AML-193 (cell line): ENCODE data around the gene ELAVL3.
"Not testable (repeated sequence)": the region's sequence is repeated elsewhere in the genome, so short reads cannot be mapped to it uniquely, and the experiment has no call there.

Source experiments
- DNase-seq, 2 experiments: peaks; one replicate each; lab custom pipeline; 2025; lab: John Stamatoyannopoulos, UW

The ELAVL3 gene

DNA sequence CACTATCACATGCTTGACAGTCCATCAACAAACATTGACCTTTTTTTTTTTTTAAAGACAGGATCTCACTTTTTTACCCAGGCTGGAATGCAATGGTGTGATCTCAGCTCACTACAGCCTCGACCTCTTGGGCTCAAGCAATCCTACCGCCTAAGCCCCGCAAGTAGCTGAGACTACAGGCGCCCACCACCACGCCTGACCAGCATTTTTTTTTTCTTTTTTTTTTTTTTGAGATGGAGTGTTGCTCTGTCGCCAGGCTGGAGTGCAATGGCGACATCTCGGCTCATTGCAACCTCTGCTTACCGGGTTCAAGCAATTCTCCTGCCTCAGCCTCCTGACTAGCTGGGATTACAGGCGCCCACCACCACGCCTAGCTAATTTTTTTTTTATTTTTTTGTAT is 21.9 kb downstream of the ELAVL3 start:
- DNase-seq: not testable (repeated sequence)

DNA sequence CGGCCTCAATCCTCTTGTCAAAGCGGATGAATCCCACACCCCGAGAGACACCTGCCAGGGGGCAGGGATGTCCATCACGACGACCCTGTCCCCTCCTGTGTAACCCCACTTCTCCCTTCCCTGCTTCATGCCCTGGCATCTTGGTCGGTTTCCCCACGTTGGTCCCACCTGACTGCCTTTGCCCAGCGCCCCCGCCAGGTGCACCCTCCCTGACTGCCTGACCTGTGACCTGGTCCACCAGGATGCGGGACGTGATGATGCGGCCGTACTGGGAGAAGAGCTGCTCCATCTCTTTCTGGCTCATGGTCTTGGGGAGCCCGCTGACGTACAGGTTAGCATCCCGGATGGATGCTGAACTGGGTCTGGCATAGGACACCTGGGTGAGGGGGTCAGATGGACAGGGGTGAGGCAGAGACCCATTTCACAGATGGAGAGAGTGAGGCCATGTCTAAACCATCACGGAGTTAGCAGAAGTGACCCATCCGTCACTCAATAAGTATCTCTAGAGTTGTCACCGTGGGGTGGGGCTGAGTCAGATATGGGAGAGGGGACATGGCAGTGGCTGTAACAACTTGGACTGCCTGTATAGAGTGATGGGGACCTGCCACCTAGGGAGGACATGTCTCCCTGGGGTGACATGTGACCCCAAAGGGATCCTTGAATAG is 22.5 kb downstream of the ELAVL3 start:
- no peak for DNase-seq

DNA sequence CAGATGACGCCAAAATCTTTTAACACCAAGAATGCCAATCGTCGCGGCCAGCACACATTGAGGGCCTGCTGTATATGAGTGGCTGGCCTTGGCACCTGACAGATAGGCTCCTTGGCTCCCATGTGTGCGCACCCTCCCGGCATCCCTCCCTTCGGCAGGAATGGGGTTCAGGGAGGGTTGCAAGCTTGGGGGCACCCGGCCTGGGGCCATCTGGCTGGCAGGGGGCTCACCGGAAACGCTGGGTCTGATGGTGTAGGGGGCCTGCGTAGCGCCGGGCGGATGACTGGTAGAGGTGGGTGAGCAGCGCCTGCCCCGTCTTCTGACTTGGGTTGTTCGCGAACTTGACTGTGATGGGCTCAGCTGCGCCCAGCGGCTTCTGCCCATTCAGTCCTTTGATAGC is 23.0 kb downstream of the ELAVL3 start:
- no peak for DNase-seq

DNA sequence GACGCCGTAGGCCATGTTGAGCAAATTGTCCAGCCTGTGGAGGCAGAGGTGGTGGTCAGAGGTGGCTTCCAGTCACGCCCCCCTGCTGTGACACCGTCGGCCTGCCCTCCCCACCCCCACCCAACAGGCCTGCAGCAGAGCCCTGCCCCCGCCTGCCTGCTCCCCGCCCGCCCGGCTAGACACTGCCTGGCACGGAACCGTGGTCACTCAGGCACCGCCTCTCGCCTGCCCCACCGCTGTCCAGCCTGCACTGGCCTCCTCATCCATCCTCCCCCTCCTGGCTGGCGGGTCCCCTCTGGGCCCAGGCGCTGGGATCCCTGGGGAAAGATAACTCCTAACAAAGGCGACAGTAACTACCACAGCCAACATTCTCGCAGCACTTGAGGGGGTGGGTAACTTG is 23.7 kb downstream of the ELAVL3 start:
- DNase-seq: no peak

DNA sequence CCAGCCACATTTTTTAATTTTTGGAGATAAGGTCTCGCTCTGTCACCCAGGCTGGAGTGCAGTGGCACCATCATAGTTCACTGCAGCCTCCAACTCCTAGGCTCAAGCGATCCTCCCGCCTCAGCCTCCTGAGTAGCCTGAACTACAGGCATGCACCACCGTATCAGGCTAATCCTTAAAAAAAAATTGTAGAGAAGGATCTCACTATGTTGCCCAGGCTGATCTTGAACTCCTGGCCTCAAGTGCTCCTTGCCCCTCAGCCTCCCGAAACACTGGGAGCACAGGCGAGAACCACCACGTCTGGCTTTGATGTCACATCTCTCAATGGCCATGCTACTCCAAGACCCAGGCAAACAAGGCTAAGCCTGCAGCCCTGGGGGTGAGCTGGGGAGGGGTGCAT is 24.2 kb downstream of the ELAVL3 start:
- no peak for DNase-seq

DNA sequence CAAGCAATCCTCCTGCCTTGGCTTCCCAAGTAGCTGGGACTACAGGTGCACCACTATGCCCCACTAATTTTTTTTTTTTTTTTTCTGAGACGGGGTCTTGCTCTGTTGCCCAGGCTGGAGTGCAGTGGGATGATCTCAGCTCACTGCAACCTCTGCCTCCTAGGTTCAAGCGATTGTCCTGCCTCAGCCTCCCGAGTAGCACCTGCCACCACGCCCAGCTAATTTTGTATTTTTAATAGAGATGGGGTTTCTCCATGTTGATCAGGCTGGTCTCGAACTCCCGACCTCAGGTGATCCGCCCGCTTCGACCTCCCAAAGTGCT is 25.7 kb downstream of the ELAVL3 start:
- not testable (repeated sequence) for DNase-seq

DNA sequence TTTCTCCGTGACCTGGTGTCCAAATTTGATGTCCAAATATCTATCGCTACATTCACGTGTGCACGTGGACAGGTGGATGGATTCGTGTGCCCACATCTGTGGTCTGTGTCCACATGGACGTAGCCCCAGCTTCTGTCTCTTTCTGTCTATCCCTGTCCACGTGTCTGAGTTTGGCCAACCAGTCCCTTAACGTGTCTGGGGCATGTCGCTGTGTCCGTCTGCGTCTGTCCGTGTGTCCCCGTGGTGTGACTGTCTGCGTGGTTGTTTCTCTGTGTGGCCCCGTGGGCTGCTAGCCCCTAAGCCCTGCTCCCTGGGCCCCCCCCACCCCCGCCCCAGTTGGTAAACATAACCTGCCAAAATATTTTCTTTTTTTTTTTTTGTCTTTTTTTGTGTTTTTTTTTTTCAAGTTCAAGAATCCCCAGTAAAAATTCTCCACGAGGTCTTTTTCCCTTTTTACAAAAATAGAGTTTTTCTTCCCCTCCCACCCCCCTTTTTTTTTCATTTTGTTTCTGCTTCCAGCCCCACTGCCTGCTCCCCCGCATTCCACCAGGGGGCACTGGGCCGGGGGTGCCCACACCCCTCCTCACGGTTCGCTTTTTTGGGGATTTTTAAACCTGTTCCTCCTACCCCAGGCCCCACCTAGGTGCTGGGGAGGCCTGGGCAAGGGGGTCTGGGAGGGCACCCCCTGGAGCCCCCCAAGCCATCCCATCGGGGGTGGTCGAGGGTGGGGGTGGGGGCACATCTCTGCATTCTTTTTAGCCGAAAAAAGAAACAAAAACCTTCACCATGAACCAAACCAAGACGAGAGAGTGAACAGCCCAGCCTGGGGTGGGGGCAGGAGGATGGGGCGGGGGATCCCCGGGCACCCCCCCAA is 27.1 kb downstream of the ELAVL3 start:
- DNase-seq: no peak

DNA sequence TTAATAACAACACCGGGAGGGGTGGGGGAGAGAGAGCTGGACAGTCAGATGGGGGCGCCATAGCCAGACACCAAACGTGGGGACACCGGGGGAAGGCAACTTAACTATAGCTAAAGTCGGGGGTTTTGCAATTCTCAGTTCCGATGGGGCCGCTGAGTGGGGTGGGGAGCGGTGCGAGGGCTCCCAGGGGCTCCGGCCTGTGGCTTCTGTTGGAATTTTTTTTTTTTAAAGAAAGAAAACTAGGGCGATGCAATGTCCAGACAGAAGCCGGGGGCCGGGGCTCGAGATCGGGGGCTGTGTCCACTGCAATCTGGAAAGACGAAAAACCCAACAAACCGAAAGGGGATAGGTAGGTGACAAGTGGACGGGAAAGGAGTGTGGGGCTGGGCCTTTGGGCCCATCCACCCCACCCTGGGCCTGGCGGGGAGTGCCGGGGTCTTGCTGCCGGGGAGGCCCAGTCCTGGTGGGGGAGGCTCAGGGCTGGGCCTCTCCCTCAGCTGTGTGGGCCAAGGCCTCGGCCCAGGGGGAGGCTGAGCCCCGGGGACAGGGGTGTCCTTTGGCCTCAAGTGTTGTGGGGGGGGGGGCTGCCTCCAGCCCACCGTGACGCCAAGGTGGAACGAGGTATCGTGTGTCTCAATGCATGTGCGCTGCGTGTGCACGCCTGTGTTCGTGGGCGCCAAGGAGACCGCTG is 28.1 kb downstream of the ELAVL3 start:
- no peak for DNase-seq

DNA sequence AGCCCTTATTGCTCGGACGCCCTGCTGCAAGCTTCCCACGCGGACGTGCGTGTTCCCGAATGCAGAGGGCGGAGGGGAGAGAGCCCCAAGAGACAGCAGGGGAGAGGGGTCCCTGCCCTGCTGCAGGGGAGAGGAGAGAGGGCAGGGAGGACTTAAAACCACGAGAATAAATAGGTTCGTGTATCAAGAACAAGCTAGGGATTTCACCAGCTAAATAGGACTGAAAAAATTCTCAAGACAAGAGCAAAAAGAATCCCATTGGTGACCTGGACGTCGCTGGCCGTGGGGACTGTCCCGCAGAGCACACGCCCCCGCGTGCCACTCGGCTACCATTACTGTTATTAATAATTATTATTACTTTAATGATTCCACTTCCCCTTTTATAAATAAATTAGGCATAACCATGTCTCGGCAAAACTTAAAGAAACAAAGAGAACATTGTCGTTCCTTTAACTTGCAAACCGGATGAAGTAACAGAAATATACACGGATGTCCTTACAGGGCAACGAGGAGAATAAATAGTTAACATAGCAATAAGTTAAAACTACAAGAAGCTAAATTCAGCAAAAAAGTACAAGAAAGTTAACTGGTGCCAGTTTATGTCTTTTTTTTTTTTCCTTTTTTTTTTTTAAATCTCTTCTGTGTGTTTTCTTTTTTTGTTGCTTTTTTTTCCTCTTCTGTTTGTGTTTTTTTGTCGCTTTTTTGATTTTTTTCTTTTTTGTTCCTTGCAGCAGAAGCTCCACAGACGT is 28.8 kb downstream of the ELAVL3 start:
- DNase-seq: no peak

DNA sequence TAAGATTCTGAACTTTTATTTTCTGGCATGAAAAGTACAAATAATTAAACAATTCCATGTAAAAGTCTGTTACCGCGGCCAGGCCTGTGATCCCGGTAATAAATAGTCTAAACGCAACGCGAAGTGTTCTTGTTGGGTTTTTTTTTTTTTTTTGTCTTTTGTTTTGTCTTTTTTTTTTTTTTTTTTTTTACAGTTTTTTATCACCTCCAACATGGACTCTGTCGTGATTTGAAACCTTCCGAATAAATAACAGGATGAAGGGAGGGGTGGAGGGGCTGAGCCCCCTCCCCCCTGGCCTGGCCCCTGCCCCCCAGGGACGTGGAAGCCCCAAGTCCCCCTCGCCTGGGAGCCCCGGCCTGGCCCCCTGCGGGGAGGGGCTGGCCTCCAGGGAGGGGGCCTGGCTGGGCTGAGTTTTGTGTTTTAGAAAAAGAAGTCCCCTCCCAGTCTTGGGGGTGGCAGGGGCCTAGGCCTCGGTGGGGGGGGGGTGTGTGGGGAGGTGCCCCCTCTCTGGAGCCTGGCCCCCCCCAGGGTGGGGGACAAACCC is 29.4 kb downstream of the ELAVL3 start:
- DNase-seq: no peak

DNA sequence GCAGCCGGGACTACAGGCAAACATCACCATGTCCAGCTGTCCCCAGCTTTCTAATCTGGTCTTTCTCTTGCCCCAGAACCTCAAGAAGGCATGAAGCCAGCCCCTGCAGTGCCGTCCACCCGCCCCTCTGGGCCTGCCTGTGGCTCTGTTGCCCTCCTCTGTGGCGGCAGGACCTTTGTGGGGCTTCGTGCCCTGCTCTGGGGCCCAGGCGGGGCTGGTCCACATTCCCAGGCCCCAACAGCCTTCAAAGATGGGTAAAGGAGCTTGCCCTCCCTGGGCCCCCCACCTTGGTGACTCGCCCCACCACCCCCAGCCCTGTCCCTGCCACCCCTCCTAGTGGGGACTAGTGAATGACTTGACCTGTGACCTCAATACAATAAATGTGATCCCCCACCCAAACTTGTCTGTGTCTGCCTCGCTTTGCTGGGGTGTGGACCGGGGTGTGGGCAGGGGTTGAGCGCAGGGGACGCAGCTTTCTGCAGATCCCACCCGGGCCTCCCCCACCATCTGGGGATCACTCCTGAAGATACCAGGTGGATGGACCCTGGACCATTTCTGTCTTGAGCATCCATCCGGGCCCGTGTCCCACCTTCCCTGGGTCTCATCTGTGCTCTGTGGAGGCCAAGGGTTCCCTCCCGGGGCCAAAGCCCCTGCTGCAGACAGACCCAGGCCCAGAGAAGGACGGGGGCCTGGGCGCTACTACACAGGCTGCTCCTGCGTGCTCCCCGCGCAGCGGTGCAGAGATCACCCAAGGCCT is 30.1 kb downstream of the ELAVL3 start:
- no peak for DNase-seq

DNA sequence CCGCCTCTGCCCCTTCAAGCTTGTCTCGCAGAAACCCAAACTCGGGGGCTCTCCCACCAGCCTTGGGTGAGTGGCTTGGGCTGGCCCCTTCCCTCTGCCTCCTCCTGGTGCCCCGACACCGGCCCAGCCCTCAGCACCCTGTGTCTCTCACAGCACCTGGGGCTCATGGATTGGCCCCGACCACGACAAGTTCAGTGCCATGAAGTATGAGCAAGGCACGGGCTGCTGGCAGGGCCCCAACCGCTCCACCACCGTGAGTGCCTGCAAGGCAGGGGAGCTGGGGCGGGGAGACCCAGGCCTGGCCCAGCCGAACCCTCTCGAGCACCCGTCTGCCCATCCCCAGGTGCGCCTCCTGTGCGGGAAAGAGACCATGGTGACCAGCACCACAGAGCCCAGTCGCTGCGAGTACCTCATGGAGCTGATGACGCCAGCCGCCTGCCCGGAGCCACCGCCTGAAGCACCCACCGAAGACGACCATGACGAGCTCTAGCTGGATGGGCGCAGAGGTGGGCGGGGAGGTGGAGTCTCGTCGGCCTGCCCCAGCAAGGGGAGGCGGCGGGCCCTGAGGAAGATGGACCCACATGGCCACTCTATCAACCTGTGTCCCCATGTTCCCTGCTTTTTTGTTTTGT is 31.8 kb downstream of the ELAVL3 start:
- DNase-seq: no peak

DNA sequence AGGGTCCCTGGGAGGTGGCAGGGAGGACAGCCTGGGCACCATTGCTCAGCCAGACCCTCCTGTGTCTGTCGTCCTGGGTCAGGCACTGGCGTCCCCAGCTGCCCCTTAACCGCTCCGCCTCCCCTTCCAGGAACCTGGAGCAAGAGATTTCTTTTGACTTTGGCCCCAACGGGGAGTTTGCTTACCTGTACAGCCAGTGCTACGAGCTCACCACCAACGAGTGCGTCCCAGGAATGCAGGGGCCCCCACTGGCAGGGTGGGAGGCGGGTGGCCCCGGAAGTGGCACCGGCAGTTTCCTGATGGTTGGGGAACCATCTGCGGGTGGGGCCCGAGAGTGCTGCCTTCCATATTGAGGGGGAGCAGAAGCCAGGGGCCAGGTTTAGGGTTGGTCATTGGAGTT is 32.4 kb downstream of the ELAVL3 start:
- DNase-seq: no peak

DNA sequence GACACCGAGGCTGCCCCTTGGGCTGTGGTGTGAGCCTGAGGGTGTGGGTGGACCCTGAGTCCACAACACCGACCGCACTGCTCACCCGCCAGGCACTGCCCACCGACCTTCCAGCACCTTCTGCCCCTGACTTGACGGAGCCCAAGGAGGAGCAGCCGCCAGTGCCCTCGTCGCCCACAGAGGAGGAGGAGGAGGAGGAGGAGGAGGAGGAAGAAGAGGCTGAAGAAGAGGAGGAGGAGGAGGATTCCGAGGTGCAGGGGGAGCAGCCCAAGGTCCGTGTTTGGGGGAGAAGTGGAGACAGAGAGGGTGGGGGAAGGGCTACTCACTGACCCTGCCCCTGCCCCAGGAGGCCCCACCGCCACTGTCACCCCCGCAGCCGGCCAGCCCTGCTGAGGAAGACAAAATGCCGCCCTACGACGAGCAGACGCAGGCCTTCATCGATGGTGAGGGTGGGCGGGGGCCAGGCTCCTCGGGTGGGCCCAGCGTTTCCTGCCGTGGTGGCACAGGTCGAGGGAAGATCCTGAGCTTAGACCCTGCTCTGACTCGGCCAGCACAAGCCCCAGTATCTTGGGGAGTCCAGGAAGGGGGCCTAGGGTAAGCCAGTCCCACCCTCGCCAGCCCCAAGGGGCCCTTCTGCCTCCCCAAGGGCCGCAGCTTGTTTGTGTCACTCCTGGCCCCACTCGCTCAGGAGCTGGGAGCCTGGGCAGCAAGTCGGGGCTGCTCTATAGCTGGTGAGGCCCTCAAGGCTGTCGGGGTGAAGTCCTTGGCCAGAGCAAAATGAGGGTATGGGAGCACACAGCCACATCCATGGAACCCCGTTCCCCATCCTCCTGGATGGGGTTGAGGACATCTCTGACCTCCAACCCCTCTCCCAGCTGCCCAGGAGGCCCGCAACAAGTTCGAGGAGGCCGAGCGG is 33.2 kb downstream of the ELAVL3 start:
- DNase-seq: no peak

DNA sequence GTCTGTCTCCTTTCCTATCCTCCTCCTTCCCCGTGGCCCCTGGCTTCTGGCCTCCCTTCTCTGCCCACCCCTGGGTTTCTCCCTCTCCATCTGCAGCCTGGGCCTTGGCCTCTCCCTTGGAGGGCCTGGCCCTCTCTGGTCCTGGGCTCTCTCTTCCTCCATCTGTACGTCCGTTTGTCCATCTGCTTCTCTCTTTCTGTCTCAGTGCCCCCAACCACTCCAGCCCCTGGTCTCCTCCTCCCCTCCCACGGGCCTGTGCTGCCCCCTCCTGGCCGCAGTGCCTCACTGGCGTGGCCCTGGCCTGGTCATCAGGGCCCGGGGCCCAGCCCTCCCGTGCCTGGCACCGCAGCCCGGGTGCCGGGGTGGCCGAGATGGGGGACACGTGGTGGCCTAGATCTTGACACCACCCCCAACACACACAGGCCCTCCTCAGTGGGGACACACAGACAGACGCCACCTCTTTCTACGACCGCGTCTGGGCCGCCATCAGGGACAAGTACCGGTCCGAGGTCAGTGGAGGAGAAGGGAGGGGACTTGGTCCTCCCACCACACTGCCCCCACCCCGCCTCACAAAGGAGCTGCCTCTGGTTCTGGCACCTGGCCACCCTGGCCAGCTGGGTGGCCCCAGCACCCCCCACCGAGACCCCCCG is 34.1 kb downstream of the ELAVL3 start:
- DNase-seq: peak; percentile 11 to 17

DNA sequence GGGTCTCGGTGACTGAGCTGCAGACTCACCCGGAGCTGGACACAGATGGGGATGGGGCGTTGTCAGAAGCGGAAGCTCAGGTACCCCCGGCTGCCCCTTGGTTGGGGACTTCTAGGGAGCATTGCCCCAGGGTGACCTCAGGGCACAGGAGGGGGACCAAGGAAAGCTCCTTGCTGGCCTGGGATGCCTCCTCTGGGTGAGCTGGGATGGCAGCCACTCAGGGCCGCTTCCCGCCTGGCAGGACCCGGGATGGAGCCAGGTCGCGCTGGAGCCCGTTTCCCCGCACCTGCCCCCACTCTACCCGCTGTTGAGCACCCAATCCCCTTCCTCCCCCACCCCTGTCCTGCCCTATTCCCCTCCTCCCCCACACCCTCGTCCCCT is 34.6 kb downstream of the ELAVL3 start:
- no peak for DNase-seq

DNA sequence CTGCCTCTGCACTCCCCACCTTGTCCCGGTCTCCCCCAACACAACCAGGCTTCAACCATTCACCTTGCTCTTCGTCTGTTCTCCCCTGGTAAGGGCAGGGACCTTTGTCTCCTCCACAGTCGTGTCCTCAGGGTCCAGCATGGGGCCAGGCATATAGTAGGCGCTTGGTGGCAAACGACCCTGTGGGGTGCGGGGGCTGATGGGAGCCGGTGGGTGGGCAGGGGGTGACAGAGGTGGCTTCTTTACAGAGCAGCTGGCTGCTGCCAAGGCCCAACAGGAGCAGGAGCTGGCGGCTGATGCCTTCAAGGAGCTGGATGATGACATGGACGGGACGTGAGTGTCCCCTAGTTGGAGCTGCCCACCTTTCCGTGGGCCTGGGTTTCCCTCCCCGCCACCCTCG is 35.7 kb downstream of the ELAVL3 start:
- DNase-seq: no peak

DNA sequence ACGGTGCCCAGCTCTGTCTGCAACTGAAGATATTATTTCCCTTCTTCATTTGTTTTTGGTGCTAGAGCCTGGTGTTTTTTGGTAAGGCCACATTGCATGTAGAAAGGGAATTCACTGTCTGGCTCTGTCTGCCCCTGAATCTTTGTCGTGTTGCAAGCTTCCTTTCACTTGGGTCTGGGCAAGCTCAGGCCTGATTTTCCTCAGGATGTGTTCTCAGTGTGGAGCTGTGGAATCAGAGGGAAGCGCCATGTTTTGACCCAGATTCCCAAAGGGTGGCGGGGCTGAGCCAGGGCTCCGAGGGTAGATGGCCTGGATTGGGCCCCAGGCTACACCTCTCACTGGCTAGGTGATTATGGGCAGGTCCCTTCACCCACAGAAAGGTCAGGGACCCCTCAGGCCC is 36.8 kb downstream of the ELAVL3 start:
- no peak for DNase-seq

DNA sequence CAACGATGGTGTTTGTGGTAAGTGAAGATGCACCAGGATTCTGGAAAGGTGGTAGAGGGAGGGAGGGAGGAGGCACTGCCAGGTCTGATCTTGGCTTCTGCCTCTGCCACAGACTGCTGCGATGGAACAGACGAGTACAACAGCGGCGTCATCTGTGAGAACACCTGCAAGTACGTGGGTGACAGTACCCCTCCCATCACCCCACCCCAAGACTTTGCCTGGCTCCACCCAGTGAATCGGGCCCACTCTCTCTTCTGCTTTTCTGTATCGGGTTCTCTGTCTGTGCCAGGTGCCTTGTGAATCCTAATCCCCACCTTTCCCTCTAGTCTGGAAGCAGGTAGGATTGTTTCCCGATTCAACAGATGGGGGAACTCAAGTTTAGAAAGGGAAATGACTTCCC is 42.9 kb downstream of the ELAVL3 start:
- no peak for DNase-seq
